Epidermal melanocyte (primary cell): ENCODE measurements around the gene PLCG1.
"Not testable (repeated sequence)": the region's sequence is repeated elsewhere in the genome, so short reads cannot be mapped to it uniquely, and the experiment has no call there.

ENCODE experiments used
- DNase-seq: peaks from one replicate; pipeline ENCODE4 v3.0.0; 2011; ENCODE audit warnings: low spot score; ENCODE audit not compliant: insufficient read length

PLCG1 gene

GRCh38 chr20:41124451-41125094, 12.8 kb upstream of the PLCG1 start:
- DNase-seq = no peak

DNA sequence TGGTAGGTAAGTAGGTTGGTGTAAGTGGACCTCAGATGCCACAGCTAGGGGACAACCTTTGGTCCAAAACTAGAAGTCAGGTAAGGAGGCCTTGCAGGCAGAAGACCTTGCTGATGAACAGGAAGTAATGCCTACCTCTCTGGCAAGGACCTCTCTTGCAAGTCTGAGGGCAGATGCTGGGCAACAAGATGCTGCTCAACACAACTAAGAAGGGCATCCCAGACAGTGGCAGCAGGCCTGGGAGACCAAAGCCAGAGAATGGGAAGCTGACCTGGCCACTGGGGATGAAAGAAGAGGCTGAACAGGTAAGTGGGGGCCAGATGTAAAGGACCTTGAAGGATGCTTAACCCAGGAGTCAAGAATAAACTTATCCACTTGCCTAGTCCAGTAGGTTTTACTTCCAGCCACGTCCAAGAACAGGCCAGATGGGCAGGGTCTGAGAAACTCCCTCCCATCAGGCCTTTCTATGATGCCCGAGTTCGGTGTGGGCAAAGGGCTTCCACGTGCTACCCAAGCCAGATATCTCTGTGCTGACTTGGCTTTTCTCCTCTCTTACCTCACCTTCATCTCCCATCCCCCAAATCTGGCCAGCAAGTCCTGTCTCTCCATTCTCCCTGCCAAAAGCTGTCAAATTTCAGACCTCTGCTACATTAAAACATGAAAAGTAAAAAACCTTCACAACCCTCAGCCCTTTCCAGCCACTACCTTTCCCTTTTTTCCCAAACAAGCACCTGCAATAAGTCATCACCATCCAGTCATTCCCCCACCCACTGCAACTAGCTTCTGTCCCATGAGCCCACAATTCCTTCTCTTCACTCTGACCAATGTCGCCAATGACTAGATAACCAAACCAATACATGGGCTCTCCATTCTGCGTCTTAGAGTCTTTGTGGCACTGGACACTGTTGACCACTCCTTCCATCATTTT, 11.5 kb upstream of the PLCG1 start:
- no peak for DNase-seq

GRCh38 chr20:41126719-41127118, 10.6 kb upstream of the PLCG1 start:
- no peak for DNase-seq

GRCh38 chr20:41128317-41128716, 9.0 kb upstream of the PLCG1 start:
- DNase-seq = not testable (repeated sequence)

DNA sequence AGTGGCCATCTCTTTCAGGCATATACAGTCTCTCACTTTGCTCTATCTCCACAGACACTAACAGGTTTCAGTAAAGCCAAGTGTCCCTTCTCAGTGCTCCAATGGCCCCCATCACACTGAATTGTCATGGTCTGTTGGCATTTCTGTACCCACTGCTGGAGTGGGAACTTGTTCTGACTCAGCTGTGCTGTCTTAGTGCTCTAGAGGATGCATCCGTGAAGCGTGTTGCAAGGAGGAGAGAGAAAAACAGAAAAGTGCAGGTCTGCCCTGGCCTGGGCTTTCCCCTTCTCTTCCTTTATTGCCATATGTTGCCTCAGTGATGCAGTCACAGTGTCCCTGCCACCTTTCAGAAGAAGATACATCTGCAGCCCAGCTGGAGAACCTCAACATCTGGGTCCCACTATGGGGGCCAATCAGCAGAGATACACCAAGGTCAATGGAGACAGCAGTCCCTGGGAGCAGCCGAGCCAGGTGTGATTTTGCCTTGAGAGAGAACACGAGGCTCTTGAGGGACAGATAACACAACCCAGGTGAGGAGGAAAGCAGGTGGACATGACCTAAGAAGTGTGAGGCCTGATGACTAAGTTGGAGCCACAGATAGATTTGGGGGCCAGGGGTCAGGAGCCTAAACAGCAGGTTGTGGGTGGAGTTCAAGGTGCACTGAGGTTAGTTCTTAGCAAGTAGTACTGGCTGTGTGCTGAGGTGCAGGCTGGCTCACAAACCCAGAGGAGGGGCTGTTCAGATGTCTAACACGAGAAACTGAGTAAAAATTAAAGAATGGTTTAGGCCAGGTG, 5.6 kb upstream of the PLCG1 start:
- no peak for DNase-seq

GRCh38 chr20:41132388-41132775, 5.0 kb upstream of the PLCG1 start:
- not testable (repeated sequence) for DNase-seq

GRCh38 chr20:41133709-41134361, 3.5 kb upstream of the PLCG1 start:
- DNase-seq = no peak

DNA sequence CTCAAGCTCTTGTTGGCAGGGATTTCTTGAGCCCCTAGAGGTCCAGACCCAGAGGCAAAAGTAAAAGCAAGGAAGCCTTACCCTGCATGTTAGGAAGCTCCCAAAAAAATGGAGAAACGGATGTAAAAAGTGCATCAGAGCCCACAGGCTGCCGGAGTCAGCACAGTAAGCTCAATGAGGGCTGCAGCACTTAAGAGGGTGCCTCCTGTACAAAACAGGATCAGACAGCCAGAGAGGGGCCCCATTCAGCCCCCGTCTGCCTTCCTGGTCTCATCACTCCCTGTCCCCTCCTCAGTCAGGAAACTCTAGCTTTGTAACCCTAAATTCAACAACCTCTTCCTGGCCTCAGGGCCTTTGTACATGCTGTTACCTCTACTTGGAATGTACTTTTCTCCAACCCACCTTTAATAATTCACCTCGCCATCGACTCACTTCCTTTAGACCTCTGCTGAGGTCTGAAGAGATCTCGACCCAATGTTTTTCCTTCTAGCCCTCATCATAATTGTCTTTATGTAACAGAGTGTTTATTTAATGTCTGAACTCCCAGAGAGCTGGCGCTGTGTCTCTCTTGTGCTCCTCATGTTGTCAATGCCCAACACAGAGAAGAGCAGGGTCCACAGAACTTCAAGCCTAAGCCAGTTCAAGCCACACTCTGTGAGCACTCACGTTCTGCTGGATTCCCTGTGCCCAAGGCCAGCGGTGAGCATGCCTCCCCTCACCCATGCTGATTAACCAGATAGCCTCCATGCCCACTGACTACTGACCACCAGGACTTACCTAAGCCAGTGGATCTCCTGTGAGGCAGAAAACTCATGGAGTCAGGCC, 2.8 kb upstream of the PLCG1 start:
- DNase-seq = no peak

DNA sequence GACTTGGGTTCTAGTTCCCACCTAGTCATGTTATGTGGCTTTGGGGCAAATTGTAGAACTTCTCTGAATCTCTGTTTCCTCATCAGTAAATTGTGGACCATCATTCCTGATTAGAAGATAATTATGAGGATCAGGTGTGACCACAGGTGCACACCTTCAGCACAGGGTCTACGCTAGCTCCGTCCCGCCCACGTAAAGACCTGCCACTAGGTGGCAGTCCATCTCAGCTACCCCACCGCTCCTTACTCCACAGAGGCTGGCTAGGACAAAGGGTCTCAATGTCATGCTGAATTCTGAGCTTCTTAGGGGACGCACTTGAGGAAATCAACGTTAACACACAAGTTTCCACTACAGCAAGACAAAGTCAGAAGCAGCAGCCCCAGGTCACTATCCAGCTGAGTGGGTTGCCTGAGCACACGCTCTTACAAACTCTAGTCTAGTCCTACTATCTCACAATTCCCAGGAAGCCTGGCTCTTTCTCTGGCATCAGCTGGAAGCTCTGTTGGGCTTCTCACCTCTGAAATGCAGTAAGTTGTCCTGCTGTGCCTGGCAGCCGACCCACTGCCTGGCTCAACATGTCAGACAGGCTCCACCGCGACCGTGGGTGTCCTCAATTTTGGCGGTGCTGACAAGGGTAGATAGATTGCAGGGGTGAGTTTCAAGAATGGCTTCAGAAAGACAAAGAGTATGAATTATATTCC, 2.0 kb upstream of the PLCG1 start:
- DNase-seq = peak; percentile 31

- no peak for DNase-seq
Measured at GRCh38 chr20:41135888-41136679, 1.3 kb upstream of the PLCG1 start.

DNA sequence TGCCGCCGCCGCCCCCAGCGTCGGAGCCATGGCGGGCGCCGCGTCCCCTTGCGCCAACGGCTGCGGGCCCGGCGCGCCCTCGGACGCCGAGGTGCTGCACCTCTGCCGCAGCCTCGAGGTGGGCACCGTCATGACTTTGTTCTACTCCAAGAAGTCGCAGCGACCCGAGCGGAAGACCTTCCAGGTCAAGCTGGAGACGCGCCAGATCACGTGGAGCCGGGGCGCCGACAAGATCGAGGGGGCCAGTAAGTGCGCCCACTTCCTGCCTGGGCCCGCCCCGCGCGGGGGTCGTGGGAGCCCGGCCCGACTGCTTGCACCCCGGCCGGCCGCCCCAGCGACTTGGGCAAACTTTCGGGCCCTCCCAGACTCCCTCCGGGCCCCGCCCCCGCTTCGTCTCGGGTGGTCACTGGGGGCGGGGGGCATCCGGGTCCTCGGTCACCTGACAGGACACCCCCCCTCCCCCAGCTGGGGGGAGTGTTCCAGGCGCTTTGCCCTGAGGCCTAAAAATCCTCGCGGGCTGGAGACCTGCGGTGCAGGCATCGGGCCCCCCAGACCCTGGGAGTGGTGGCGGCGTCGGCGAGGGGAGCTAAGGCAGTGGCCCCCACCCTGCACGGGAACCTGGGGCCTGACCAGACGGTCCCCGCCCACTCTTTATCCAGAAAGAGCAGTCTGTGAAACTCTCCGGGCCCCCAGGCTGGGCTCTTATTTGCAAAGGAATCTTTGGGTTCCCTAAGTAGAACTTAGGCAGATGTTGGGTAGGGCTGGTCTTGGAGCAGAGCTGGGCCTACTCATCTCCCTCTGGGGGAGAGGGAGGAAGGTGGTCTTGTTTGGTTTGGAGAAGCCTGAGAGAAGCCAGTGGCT, 501 bp downstream of the PLCG1 start:
- DNase-seq = no peak

DNA sequence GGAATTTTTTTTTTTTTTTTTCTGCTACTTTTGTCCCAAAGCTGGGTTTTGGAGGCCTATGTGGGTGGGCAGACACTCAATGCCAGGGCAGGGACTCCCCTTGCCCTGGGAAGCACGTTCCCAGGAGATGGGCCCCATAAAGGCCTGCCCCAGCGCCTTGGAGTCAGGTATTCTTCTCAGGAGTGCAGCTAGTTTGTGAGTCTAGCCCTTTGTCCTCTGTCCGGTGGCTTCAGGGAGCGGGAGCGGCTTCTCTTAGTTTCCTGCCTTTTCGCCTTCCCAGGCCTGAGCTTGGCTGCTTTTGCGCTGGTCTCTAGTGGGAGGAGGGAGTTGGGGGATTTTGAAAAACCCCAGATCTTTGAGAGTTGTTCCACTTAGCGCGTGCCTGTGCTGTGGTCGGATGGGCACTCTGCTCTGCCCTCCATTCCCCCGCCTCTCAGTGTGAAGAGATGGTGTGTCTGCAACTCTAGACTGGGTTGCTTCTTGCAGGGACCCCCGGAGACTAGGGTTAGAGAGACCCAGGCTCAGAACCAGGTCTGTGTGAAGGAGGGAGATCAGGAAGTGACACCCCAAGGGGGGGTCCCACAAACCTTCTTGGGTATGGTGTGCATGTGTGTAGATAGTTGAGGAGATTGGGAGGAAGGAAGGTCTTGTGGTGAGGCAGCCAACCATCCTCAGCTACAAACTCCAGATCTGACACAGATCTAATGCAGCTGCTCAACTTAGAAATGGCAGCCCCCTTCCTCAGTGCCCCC, 1.3 kb downstream of the PLCG1 start:
- DNase-seq = no peak

DNA sequence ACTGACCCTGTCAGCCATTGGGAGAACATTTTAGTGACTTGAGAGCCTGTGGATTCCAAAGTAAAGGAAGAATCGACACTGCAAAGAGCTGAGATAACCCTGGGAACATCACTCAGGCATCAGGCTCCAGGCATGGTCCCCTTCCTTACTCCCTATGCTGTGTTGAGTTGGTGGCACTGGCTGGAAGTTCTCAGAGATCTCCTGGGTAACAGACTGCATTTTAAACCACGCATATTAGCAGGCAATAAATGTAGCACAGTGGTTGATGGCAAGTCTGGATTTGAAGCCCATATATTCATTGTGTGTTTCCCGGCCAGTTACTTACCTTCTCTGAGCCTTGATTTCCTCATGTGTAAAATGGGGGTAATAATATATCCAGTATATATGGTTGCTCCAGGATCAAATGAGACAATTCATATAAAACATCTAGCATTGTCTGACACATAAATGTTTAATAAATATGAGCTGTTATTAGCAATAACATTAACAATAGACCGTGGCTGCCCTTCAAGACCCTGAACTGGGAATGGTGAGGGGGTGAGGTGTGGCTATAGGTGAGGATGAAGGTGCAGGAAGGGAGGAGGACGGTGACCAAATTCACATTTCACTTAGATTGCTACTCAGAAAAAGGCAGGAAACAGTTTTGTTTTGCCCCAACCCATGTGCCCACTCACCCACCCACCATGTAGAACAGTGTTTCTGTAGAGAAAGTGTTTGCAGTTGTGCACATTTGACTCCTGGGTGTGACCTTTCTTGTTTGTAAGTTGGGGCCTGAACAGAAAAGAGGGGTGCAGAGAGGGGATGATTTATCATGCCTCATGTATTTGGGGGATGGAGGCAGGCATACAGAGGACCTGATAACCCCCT, 2.1 kb downstream of the PLCG1 start:
- DNase-seq = no peak

DNA sequence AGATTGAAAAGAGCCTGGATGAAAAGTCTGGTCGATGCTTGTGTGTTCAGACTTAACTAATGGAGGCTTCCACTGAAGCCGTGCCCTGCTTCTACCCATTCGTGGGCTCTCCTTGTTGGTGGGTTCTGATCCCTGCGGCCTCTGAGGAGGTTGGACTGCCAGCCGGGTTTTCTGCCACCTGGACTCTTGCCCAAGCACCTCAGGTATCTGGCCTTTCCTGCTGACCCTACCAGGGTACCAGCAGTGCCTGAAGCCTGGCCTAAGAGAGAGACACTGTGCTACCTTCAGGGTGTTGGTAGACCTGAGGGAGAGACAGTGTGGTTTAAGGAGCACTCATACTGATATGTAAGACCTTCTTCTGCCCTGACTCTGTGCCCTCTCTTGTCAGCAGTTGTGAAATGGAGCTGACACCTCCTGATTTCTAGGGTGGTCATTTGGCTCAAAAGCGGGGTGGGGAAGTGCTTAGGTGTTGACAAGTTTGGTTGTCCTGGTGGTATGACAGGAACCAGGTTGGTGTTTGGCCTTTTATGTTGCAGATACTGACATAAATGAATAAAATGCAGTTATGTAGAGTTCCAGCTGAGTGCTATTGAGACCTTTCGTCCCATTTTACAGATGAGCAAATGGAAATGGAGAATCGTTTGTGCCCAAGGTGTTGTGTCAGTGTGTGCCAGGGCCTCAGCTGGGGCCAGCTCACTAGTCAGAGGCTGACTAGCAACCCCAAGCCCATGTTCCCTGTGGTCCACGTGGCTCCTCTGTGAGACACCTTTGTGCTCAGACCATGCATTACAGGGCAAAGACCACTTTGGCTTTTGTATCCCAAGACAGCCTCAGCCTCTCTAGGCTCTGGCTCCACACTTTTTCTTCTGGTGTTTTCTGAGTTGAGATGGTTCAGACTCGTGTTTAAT, 3.1 kb downstream of the PLCG1 start:
- no peak for DNase-seq

DNA sequence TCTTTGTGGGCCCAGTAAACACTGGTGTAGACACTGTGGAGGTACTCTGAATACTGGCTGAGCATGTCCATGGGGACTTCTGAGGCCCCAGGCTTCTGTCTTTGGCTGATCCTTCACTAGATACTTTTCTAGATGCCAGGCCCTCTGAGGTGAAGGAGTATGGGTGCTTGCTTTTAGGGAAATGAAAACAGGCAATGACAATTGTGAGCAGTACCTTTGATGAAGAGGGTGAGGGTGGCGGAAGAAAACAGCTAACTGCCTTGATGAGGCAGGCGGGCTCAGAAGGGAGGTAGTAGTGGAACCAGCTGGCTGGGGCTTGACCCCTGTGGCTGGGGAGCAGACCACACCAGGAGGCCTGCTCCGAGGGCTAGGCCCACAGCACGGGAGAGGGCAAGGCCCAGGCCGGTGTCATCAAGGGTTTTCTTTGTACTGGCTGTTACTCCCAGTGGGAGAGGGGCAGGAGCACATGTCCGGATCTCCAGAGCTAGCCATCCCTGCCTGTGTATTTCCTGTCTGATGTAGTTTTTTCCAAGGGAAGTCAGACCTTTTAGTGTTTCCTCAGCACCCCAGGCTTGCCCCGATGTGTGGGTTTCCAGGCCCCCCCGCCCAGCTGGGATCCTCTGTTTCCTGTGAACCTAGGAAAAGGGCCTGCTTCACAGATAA, 3.9 kb downstream of the PLCG1 start:
- DNase-seq = peak; percentile 82
